GM12874 (cell line): ENCODE results near the gene ZDHHC13.

Source experiments
- CTCF ChIP-seq: IDR thresholded peaks from 2 replicates; pipeline ENCODE4 v1.5.1; 2011; ENCODE audit warnings: low read depth, mild to moderate bottlenecking, control low read depth, low read length, moderate library complexity; ENCODE audit not compliant: insufficient read depth

The ZDHHC13 gene

GRCh38 chr11:19077965-19078364 lies 39.0 kb upstream of the ZDHHC13 start:
- TF ChIP-seq CTCF: no peak

DNA sequence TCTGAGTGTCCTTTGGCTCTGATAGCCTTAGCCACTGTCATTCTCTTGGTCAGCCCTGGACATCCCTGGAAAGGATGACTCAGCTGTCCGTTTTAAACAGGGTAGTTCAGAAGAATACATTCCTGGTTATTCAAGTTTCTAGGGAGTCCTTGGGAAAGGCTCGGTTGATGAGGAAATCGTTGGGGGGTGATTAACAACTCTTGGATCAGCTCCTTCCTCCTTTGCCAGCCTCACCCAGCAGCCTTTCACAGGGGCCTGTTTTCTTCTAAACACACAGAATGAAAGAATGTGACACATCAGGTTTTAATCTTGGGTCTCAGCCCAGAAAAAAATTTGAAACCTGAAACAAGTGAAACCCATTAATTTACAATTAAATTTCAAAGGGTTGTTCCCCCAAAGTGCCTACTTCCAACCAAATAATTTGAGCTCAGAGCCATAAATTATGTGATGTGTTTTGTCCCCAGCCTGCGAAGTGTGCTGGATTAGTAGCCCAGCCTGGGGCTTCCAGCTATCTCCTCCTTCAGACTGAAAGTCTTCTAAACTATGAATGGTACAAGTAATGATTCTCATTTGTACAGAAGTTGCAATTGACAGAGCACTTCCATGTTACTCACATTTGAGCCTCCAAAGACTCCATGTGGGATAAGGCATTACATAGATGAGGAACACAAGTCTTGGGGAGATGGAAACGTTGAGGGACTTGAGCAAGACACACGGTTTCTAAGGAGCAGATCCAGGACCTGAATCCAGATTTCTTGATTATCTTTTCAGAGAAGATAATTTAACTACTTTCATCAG lies 37.1 kb upstream of the ZDHHC13 start:
- no peak for TF ChIP-seq CTCF

DNA sequence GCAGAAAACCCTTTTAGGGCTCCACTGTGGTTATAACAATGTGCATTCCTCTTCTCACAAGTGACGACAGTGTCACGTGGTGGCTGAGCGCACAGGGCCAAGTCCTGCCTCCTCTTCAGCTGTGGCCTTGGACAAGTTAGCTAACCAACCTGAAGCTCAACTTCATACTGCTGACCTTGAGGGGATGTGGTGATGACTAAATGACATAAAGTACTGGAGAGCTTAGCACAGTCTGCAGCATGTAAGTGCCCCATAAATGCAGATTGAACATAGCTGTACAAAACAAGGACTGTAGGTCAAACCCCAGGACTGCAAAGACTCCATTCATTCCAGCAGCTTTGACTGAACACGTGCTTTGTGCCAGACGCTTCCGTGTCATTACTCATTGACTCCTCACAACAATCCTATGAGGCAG lies 36.4 kb upstream of the ZDHHC13 start:
- TF ChIP-seq CTCF: no peak

DNA sequence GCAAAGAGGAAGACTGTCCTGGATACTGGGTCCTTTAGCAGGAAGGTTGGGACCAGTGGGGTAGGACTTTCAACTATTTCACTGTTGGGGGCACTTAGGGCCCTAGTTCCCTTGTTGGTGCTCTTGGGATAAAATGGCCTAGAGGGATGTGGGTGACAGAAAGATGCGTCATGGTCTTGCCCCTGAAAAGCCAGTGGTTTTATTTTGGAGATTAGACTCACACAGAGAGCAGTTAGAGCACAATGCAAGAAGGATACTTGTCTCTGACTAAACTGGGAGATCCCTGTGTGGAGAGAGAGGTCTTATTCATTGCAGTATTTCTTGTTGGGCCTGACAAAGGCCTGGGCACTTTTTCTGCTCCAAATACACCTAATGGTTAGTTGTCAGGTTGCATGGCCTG lies 33.8 kb upstream of the ZDHHC13 start:
- no peak for TF ChIP-seq CTCF

DNA sequence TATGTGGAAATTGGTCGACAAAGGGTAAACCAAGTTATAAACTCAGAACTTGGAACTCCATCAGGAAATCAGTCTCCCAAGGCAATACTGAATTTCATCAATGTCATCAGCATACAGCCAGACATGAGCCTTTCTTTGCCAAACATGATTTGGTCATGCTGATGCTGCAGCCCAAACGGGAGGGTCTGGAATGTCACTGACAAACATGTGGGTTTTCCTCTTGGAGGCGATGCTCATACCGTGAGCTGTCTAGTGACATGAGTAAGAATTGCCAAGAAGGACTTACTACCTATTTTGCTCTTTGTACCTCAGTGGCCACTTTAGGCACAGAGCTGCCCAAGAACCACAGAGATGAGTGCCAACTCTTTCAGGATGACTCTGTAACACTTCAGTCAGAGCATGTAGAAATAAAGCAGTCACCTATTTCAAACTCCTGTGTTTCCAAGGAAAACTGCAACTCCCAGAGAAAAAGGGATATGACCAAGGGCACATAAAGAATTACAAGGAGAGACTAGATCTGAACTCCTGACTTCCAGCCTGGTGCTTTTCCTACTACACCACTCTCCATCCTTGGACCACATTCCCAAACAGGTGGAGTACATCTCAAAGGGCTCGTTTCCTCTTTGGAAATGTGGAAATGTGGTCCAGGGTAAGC lies 32.2 kb upstream of the ZDHHC13 start:
- TF ChIP-seq CTCF: no peak

DNA sequence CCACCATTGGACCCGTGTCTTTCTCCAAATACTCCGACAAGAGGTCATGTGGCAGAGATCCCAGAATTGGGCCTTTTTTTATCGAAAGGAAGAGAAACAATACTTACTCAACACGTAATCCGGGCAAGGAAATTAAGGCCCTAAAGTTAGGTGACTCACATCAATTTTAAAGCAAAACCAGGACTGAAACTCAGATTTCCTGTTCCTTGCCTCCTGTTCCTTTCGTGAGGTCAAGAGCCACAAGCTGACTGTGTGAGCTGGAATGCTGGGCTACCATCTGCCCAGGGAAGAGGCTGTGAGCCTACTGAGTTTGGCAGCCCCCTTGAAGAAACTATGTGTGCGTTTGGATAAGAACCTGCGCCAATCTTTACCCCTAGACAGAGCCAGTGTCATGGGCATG lies 29.3 kb upstream of the ZDHHC13 start:
- no peak for TF ChIP-seq CTCF

DNA sequence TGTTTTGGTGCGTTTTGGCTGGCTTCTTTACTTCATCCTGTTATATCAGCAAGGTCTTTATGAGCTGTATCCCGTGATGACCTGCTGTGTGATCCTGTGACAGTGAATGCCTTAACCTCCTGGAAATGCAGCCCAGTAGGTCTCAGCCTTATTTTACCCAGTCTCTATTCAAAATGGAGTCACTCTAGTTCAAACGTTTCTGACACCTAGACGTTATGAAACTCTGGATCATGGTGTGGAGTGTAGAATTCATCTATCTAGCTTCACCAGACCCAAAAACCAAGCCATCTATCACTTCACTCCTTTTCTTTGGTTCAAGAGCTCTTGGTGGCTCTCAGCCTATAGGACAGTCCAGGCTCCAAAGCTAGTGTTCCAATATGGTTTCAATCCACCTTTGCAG lies 28.2 kb upstream of the ZDHHC13 start:
- TF ChIP-seq CTCF: no peak
